Umbilical cord (tissue), 2 donors: ENCODE measurements around the gene PODN. TPM values are rescaled to one million over a fixed set of nuclear protein-coding genes. Genes with fewer than 3 reads are reported as not detected.

ENCODE experiments used
- DNase-seq: peaks from one replicate; pipeline ENCODE4 v3.0.0-alpha.2; 2015; ENCODE audit warnings: low spot score
- total RNA-seq: library from RNA; depleted of rRNA; stranded (reverse); fragments of >200 nt; gene quantifications from one replicate; pipeline ENCODE4 v1.2.3, GENCODE V29; 2014; ENCODE audit warnings: low replicate concordance; ENCODE audit not compliant: insufficient read depth

PODN gene
- total RNA-seq, 1 donor from 2014 or later = 48.9 TPM

DNA sequence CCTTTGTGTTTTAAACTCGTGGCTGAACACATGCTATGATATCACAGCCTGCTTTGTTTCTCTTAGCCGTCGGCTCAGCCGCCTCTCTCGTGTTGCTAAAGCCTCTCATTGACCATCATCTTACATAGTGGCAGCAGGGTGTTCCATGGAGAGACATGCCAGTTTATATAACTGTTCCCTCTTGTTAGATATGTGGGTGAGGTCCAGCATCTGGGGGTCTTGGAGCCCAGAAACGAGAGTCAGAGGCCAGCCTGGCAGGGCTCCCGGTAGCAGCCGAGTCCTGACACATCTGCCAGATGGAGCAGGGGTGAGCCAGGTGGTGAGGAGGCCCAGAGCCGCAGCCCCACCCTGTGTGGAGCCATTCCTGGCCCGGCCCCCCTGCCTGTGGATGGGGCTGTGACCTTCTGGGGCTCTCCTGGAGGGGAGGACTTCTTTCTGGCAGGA lies 11.9 kb downstream of the PODN start:
- no peak for DNase-seq

DNA sequence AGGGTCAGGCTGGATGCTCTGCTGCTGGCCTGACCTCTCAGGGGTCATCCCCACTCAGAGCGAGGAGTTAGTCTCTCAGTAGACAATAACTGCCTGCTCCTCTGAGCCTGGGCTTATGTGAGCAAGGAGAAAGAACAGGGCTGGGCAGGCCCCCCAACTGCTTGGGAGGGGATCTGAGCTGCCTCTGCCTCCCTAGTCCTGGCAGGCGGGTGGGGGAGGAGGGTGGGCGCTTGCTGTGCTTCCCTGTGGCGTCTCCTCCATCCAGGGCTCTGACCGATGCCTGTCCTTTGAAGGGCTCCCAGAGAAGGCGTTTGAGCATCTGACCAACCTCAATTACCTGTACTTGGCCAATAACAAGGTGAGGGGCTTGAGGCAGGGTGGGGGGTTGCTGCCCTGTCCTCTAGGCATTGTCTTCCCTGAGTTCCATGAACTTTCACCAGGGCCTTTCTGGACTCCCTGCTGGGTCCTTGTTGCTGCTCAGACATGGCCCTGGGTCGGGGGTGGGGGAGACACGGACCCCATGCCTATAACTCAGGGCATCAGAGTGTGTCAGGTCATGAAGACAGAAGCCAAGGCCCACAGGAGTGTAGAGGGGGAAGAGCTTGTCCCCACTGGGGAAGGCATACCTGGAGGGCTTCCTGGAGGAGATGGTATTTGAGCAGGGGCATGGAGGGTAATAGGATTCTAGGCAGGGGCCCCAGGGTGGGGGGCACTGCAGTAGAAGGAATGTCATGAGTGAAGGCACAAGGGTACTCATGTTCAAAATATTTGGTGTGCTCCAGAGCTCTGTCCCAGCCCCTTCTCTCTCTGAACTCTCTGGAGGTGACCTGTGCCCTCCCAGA lies 12.5 kb downstream of the PODN start:
- DNase-seq = no peak

DNA sequence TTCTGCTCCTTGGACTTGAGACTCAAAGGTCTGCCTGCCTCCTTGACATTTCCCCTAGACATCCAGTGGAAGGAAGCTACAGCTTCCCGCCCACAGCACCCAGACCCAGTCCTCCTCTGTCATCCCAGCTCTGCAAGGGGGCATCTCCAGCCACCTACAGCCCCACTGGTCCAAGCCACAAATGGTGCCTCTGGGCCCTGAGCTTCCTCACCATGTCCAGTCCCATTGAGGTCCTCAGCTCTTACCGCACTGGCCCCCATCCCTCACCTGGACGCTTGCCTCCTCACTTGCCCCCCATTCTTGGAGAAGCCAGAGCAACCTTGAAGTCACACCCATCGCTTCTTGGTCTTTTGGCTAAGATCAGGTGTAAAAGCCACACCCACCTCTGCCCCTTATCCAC lies 13.2 kb downstream of the PODN start:
- DNase-seq = no peak

DNA sequence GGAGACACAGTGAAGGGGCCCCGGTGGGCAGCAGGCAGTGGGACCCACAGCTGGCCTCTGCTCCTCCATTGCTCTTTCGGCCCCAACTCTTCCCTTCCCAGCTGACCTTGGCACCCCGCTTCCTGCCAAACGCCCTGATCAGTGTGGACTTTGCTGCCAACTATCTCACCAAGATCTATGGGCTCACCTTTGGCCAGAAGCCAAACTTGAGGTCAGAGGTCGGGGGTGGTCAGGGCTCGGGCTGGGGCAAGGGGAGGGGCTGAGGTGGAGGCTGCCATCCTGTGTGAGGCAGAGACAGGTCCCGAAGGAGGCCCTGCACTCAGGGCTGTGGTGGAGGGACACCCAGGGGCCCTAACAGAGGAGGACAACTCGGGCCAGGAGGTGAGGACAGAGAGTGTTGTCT lies 13.7 kb downstream of the PODN start:
- no peak for DNase-seq

DNA sequence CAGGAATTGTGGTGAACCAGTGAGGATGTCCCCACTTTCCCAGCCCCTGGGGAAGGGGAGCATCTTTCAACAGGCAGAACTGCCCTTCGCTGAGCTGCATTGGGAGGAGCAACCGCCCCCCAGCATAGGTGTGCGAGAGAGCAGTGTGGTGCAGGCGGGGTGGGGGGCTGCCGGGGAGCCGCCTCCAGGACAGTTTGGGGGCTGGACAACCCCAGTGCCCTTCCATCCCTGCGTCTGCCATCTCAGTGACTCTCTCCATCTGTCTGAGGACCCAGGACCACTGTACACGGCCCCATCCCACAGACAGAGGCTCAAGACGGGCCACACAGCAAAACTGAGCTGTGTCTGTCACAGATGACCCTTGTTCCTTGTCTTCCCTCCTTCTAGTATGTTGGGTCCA lies 14.2 kb downstream of the PODN start:
- no peak for DNase-seq

DNA sequence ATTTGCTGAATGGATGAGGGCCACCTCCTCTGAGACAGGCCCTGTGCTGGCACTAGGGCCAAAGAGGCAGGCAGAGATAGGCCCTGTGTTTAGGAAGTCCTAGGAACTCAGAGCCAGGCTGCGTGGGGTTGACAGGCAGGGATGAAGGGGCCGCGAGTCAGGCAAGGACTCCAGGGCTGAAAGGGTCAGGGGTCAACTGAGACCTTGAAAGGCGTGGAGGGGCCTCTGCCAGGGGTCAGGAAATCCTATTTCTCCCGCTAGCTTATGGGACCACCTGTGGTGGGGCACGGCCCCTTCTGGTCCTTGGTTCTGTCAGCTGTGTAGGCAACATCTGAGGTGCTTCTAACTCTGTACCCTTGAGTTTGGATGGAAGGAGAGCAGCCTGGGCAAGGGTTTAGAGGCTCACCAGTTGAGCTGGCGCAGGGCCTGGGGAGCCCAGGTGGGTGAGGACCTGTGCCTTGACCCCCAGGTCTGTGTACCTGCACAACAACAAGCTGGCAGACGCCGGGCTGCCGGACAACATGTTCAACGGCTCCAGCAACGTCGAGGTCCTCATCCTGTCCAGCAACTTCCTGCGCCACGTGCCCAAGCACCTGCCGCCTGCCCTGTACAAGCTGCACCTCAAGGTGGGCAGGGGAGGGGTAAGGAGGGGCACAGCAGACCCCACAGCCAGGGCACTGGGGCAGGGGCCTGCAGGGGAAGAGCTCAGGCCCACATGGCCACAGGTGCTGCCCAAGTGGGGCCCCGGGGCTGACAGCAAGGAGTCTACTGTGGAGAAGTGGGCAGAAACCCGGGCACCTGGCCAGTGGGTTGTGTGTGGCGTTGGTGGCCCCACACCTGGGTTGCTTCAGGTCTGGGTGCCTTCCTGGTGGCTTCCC lies 14.9 kb downstream of the PODN start:
- no peak for DNase-seq

- DNase-seq = no peak
Observed at GRCh38 chr1:53077599-53077965, 15.6 kb downstream of the PODN start.

- no peak for DNase-seq
Observed at GRCh38 chr1:53078333-53079101, 16.5 kb downstream of the PODN start.

- no peak for DNase-seq
Observed at GRCh38 chr1:53079251-53079650, 17.2 kb downstream of the PODN start.

- DNase-seq = no peak
Observed at GRCh38 chr1:53080041-53080440, 18.0 kb downstream of the PODN start.

GRCh38 chr1:53080769-53081168 lies 18.8 kb downstream of the PODN start:
- no peak for DNase-seq

DNA sequence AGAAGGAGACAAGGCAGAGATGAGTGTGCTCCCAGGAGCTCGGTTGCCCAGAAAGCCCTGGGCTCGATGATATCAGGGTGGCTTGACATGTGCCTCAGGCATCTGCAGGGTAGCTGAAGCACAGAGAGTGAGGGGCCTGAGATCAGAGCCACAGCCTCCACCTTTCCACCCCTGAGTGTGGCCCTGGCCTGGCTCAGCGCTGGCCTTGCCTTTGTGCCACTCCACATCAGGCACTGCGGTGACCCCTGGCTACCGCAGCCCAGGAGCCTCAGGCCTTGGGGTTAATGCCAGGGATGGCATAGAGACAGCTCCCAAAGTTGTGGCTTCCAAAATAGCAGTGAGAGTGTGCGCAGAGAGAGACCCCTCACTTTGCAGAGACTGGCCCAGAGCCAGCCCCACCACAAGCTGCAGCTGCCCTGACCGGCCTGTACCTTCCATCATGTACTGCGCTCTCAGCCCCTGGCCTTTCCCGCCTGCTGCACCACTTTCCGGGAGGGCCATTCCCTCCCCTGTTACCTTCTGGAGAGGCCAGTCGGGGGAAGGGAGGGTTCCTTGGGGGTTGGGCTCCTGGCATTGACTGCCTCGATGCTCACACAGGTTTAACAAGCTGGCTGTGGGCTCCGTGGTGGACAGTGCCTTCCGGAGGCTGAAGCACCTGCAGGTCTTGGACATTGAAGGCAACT lies 19.5 kb downstream of the PODN start:
- DNase-seq = no peak

DNA sequence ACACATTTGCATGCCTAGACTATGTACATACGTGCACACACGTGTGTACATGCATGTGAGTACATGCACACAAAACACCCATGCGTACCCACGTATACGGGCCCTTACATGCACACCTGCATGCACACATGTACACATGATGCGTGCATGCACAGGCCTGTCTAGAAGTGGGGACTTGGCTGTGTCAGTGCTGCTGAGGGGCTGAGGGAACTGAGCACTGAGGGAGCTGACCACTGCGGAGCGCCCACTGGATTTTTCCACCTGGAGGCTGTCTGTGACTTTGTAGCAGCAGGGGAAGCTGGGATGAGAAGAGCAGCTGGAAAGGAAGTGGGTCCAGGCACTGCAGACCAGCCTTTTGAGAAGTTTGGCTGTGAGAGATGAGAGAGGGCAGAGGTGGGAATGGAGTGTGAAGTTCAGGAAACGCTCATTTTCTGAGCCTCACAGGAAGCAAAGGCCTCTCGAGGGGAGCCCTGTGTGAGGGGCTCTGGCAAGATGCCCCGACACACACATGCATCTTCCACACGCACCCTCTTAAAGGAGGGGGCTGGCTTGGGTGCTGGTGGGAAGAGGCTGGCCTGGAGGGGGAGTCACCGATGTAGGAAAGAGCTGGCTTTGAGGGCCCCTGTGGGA lies 20.9 kb downstream of the PODN start:
- DNase-seq = no peak

DNA sequence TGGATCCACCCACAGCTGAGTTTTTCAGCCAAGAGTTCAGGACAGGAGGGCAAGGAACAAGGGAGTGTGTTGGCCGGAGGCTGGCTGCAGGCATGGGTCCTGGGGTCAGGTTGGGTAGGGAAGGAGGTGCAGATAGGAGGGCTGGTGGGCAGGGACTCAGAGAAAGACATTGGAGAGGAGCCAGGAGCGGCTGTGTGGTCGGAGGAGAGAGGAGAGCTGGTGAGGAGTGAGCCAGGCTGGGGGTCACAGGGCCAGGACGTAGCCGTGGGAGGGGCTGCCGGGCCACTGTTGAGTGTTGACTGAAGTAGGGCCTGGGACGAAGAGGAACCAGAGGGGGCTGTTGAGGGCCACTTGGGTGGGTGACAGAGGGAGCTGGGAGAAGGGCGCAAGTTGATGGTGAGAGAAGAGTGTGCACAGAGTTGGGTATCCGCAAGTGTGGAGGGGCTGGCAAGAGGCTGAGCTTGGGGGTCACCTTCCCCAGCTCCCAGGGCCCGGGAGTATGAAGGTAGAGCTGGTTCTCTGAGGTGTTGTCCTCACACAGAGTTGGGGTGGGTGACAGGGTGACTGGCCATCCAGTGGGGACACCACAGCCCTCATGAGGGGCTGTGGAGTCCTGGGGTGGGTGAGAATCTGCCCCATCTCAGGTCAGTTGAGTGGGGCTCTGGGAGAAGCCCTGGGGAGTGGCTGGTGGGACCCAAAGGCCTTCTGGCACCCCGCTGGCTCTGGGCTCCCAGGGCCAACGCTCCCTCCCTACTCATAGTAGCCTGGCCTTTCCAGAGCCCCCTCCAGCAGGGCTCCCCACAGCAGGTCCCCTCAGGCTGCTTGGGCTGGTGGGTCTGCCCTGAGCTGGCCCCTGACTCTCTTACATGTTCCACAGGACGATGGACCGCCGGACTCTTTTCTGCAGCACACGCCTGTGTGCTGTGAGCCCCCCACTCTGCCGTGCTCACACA lies 21.9 kb downstream of the PODN start:
- DNase-seq = no peak

DNA sequence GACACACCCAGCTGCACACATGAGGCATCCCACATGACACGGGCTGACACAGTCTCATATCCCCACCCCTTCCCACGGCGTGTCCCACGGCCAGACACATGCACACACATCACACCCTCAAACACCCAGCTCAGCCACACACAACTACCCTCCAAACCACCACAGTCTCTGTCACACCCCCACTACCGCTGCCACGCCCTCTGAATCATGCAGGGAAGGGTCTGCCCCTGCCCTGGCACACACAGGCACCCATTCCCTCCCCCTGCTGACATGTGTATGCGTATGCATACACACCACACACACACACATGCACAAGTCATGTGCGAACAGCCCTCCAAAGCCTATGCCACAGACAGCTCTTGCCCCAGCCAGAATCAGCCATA lies 22.6 kb downstream of the PODN start:
- DNase-seq = no peak

- DNase-seq = no peak
Observed at GRCh38 chr1:53085405-53085804, 23.4 kb downstream of the PODN start.

GRCh38 chr1:53086491-53087070 lies 24.6 kb downstream of the PODN start:
- DNase-seq = peak; percentile 50

DNA sequence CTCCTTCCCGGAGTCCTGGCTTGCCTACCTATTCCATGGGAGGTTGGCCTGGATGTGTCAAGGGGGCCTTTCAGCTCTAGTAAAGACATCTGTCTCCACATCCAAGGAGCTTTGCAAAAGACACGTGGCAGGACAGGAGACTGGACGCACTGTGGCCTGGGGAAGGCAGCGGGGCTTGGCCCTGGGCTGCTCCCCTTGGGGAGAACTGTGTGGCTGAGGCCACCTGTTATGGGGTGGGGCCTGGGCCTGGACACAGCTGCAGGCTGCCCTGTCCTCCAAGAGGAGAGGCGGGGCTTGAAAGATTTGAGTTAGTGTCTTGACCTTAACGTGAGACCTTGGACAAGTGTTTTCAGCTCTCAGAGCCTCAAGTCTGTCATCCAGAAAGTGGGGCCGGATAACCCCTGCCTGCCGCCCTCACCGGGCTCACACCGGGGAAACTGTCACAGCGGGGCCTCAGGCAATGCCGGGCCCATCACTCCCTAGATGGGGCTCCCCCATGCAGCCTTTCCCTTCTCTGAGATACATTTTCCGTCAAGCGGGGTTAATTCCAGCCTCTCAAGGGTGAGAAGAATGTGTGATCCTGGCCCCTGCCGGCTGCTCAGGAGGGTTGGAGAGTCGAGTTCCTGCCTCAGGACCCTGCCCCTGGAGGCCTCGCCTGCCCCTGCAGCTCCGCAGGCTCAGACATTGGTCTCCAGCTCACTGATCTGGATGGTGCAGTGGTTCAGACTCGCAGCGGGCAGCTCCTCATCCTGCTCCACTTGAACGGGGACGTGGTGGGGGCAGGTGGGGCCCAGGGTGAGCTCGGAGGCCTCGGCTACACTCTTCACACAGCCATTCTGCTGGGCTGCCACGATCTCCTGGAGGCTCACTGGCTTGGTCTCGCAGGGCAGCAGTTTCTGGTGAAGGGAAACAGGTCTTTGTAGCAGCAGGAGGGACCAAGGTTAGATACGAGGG lies 25.6 kb downstream of the PODN start:
- no peak for DNase-seq
